Esophagus muscularis mucosa (tissue), 4 donors: Measurements from ENCODE around the gene SEPTIN6. TPM values are rescaled to one million over a fixed set of nuclear protein-coding genes. Genes with fewer than 3 reads are reported as not detected.
A peak's percentile ranks its signal among the peaks of the same experiment; 100 is the strongest.

Experiments
- DNase-seq: peaks from one replicate; pipeline ENCODE4 v3.0.0-alpha.2; 2017; ENCODE audit errors: extremely low spot score
- H3K27ac ChIP-seq, 4 donors: fragments of 200-600 bp; sonication (generic); replicated peaks in 1 of 4; 1 replicate in 3 of 4; 2 replicates in 1 of 4; pipeline ENCODE4 v1.5.1; 2016 to 2019; ENCODE audit warnings: mild to moderate bottlenecking in 1 of 4
- H3K27me3 ChIP-seq, 4 donors: fragments of 200-600 bp; sonication (generic); one replicate each; pipeline versions ENCODE4 v1.5.1 to v1.6.0; 2016 to 2019
- H3K36me3 ChIP-seq, 4 donors: fragments of 200-600 bp; sonication (generic); one replicate each; pipeline ENCODE4 v1.5.1; 2016 to 2019
- H3K4me1 ChIP-seq, 4 donors: fragments of 200-600 bp; sonication (generic); one replicate each; pipeline ENCODE4 v1.5.1; 2016 to 2019
- H3K4me3 ChIP-seq, 4 donors: fragments of 200-600 bp; sonication (generic); 1 replicate in 2 of 4; 2 replicates in 2 of 4; pipeline ENCODE4 v1.5.1; 2016 to 2019; ENCODE audit warnings: mild to moderate bottlenecking in 4 of 4, moderate library complexity in 1 of 4
- H3K9me3 ChIP-seq, 4 donors: fragments of 200-600 bp; sonication (generic); 1 replicate in 3 of 4; 2 replicates in 1 of 4; pipeline ENCODE4 v1.5.1; 2016 to 2019
- CTCF ChIP-seq, 3 experiments: fragments of 200-600 bp in 2 of 3; fragments of 450-650 bp in 1 of 3; sonication (generic) in 2 of 3; IDR thresholded peaks; one replicate each; pipeline ENCODE4 v1.5.1; 2017 to 2019; ENCODE audit warnings: antibody characterized with exemption in 3 of 3, mild to moderate bottlenecking in 2 of 3, moderate library complexity in 1 of 3
- EP300 ChIP-seq: sonication (generic); formaldehyde crosslinking; IDR thresholded peaks from one replicate; pipeline ENCODE4 v1.6.1; 2017; ENCODE audit warnings: antibody characterized with exemption
- POLR2A ChIP-seq: fragments of 450-650 bp; IDR thresholded peaks from one replicate; pipeline ENCODE4 v1.6.1; 2017; ENCODE audit warnings: antibody characterized with exemption, moderate library complexity, mild to moderate bottlenecking, low read depth
- POLR2AphosphoS5 ChIP-seq, 2 donors: sonication (generic); formaldehyde crosslinking; IDR thresholded peaks; one replicate each; pipeline ENCODE4 v1.6.1; 2017; ENCODE audit warnings: antibody characterized with exemption in 2 of 2
- WGBS: methylation state at CpG from one replicate; pipeline ENCODE4 v1.1.5; 2018; 5-methylcytosine and 5-hydroxymethylcytosine counted together
- intact Hi-C: fragments of 100-400 bp; cut with DNase I; formaldehyde crosslinking; loops from one replicate; pipeline ENCODE4 v1.15.1; 2023
- total RNA-seq, 4 donors: library from RNA; depleted of rRNA; stranded (reverse); fragments of >200 nt; gene quantifications; one replicate each; pipeline versions ENCODE4 v1.1.0 to v1.2.1, GENCODE V29; 2016

Gene SEPTIN6
- total RNA-seq, 4 donors from 2014 or later: 51.5 to 67.2 (median 60.5) TPM

- no peak overlapping the region for H3K4me3 ChIP-seq
- H3K27ac ChIP-seq: no peak overlapping the region
- WGBS: 54% methylated on average over 7 of the region's 7 CpGs
- peaks cover 0 to 11% (median 9%) of the 10 kb centered on the region in 4 donors for H3K4me1 ChIP-seq
- H3K9me3 ChIP-seq: no peaks in the 10 kb centered on the region
- H3K27me3 ChIP-seq: no peaks in the 10 kb centered on the region
- TF ChIP-seq POLR2AphosphoS5 (IDR thresholded peaks at IDR 0.05): no peak
- TF ChIP-seq EP300: no peak
- no peak for TF ChIP-seq CTCF (IDR thresholded peaks at IDR 0.05)
- TF ChIP-seq POLR2A: no peak
- no peaks in the 10 kb centered on the region for H3K36me3 ChIP-seq
- no peak for DNase-seq
- intact Hi-C loops: no loop called here
Observed at GRCh38 chrX:119734897-119735339, 42.0 kb upstream of the SEPTIN6 start.

- Histone ChIP-seq H3K9me3 (no peaks in the 10 kb centered on the region), H3K27ac (no peak overlapping the region), H3K36me3 (no peaks in the 10 kb centered on the region), H3K4me1 (peaks cover 0 to 2% (median 1%) of the 10 kb centered on the region in 4 donors), H3K27me3 (no peaks in the 10 kb centered on the region), H3K4me3 (no peak overlapping the region)
- DNase-seq: no peak
- TF ChIP-seq EP300: no peak
- no peak for TF ChIP-seq POLR2A
- no peak for TF ChIP-seq POLR2AphosphoS5 (IDR thresholded peaks at IDR 0.05)
- TF ChIP-seq CTCF (IDR thresholded peaks at IDR 0.05): peak; percentile 50 to 60 (median 59)
- intact Hi-C loops: loop anchor here (2.0 kb wide), 1 partner anchor 75 kb away; no protein-coding TSS in a partner anchor
- WGBS: 55% methylated on average over 14 of the region's 14 CpGs
Observed at GRCh38 chrX:119729408-119730201, 36.6 kb upstream of the SEPTIN6 start.

- intact Hi-C loops: no loop called here
- no peak for DNase-seq
- WGBS: 67% methylated on average over 5 of the region's 5 CpGs
- H3K27ac ChIP-seq: no peak overlapping the region
- no peaks in the 10 kb centered on the region for H3K36me3 ChIP-seq
- no peak overlapping the region for H3K4me3 ChIP-seq
- H3K4me1 ChIP-seq: no peaks in the 10 kb centered on the region
- no peak for TF ChIP-seq EP300
- H3K9me3 ChIP-seq: no peaks in the 10 kb centered on the region
- no peaks in the 10 kb centered on the region for H3K27me3 ChIP-seq
Observed at GRCh38 chrX:119728487-119728886, 35.5 kb upstream of the SEPTIN6 start.

GRCh38 chrX:119726900-119727555, 34.1 kb upstream of the SEPTIN6 start:
- no peaks in the 10 kb centered on the region for H3K27me3 ChIP-seq
- no peak for DNase-seq
- intact Hi-C loops: no loop called here
- H3K27ac ChIP-seq: no peak overlapping the region
- H3K9me3 ChIP-seq: no peaks in the 10 kb centered on the region
- H3K4me1 ChIP-seq: no peaks in the 10 kb centered on the region
- 63% methylated on average over 7 of the region's 7 CpGs for WGBS
- no peak overlapping the region for H3K4me3 ChIP-seq
- H3K36me3 ChIP-seq: no peaks in the 10 kb centered on the region
- no peak for TF ChIP-seq POLR2AphosphoS5 (IDR thresholded peaks at IDR 0.05)
- no peak for TF ChIP-seq EP300
- no peak for TF ChIP-seq CTCF (IDR thresholded peaks at IDR 0.05)
- no peak for TF ChIP-seq POLR2A

- Histone ChIP-seq H3K4me3 (no peak overlapping the region), H3K4me1 (no peaks in the 10 kb centered on the region), H3K27me3 (no peaks in the 10 kb centered on the region), H3K9me3 (no peaks in the 10 kb centered on the region), H3K27ac (no peak overlapping the region), H3K36me3 (no peaks in the 10 kb centered on the region)
- 86% methylated on average over 2 of the region's 2 CpGs for WGBS
- intact Hi-C loops: no loop called here
- DNase-seq: no peak
- TF ChIP-seq EP300 (no peak), POLR2AphosphoS5 (IDR thresholded peaks at IDR 0.05) (no peak), POLR2A (no peak), CTCF (IDR thresholded peaks at IDR 0.05) (no peak)
Observed at GRCh38 chrX:119721926-119722325, 29.0 kb upstream of the SEPTIN6 start.
